NB4 (cell line): ENCODE measurements around the gene CYTH1.

Experiments used
- DNase-seq: peaks from one replicate; pipeline ENCODE4 v3.0.0; 2010; ENCODE audit warnings: low read depth
- H3K4me3 ChIP-seq: one replicate; pipeline ENCODE4 v1.5.1; 2011; ENCODE audit warnings: mild to moderate bottlenecking, low read depth, low read length, moderate library complexity
- MYC ChIP-seq: IDR thresholded peaks from 2 replicates; pipeline ENCODE4 v1.6.1; 2011; ENCODE audit warnings: low read depth, low read length
- POLR2A ChIP-seq: IDR thresholded peaks from 2 replicates; pipeline ENCODE4 v1.6.1; 2011; ENCODE audit warnings: mild to moderate bottlenecking; ENCODE audit not compliant: insufficient read length; ENCODE audit errors: extremely low read depth
- TF ChIP-seq, protein P1 (sequence below): IDR thresholded peaks from one replicate; pipeline ENCODE4 v1.5.1; 2012; ENCODE audit warnings: low read depth, low read length
- TF ChIP-seq, protein P2 (sequence below): IDR thresholded peaks from 2 replicates; pipeline ENCODE4 v1.6.1; 2011; ENCODE audit warnings: low read depth, low read length

Gene CYTH1

DNA sequence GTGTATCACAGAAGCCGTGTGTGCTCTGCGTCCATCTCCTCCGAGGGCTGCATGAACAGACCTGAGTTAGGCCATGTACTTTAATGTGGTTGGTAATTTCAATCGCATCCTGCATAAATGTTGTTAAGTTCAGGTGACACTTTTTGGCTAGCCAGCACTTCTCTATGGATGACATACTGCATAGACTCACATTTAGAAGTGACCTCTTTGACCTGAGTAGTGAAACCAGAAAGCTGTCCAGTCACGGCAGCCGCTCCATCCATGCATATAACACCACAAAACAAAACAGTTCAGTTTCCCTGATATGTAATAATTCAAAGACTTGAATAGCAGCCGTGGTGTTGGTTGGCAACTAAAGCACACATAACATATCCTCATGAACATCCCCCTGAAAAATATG is 94.1 kb downstream of the CYTH1 start:
- DNase-seq = no peak
- TF ChIP-seq, protein P1, sequence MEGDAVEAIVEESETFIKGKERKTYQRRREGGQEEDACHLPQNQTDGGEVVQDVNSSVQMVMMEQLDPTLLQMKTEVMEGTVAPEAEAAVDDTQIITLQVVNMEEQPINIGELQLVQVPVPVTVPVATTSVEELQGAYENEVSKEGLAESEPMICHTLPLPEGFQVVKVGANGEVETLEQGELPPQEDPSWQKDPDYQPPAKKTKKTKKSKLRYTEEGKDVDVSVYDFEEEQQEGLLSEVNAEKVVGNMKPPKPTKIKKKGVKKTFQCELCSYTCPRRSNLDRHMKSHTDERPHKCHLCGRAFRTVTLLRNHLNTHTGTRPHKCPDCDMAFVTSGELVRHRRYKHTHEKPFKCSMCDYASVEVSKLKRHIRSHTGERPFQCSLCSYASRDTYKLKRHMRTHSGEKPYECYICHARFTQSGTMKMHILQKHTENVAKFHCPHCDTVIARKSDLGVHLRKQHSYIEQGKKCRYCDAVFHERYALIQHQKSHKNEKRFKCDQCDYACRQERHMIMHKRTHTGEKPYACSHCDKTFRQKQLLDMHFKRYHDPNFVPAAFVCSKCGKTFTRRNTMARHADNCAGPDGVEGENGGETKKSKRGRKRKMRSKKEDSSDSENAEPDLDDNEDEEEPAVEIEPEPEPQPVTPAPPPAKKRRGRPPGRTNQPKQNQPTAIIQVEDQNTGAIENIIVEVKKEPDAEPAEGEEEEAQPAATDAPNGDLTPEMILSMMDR = no peak
- TF ChIP-seq POLR2A (no peak), MYC (no peak)
- TF ChIP-seq, protein P2, sequence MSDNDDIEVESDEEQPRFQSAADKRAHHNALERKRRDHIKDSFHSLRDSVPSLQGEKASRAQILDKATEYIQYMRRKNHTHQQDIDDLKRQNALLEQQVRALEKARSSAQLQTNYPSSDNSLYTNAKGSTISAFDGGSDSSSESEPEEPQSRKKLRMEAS = no peak
- no peak overlapping the region for H3K4me3 ChIP-seq

DNA sequence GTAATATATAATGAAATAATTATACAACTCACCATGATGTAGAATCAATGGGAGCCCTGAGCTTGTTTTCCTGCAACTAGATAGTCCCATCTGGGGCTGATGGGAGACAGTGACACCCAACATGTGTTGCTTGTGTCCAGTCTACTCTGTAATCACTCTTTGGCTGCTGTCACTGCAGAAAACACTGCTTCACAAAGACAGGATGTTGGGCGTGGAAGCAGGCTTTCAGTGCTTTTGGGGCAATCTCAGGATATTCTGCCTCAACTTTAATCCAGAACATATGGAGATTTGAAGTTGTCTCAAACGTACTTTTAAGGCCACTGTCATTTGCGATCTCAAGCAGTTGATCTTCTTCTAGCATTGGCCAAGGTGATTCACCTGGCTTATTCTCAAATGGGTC is 94.9 kb downstream of the CYTH1 start:
- TF ChIP-seq MYC (no peak), POLR2A (no peak)
- TF ChIP-seq, protein P1 = no peak
- TF ChIP-seq, protein P2 = no peak
- no peak overlapping the region for H3K4me3 ChIP-seq
- DNase-seq = no peak

DNA sequence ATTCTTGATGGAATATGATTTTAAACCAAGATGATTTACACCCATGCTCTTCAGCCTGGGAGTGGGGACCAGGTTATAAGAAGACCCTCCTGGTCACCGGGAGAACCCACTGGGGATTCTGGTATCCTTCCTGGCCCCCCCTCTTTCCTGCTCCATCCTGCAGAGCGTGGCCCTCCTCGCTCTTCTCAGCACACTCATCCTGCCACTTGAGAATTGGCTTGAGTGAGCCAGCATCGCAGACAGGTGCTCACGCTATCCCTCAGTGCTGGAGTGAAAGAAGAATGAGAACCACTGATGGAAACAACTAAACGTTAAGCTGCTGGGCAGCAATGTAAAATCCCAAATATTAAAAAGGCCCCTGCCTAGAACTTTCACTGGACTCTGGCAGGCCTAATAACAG is 98.0 kb downstream of the CYTH1 start:
- no peak overlapping the region for H3K4me3 ChIP-seq
- no peak for DNase-seq
- TF ChIP-seq, protein P2 = no peak
- TF ChIP-seq POLR2A = no peak
- TF ChIP-seq MYC = no peak
- TF ChIP-seq, protein P1 = no peak

DNA sequence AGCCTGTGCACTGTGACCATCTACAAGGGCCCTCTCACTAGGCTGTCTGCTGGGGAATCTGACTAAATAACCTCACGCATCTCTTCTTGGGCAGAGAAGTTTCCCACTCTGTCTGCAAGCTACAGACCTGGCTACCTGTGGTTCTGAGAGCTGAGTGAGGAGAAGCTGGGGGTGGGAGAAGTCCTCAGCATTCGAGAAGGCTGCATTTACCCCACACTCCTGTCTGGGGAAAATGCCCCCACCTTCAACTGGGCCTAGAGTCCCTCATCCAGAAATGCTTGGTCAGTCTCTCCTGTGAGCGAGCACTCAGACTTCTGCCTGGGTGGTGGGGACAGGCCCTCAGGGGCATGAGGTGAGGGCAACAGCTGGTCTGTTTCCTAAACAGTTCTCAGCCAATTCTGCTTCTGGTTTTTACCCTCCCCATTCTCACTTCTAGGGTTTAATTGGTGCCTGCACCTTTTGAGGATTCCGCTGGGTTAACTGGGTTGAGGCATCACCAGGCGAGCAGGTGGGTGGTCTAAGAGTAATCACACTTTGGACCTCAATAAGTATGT is 98.6 kb downstream of the CYTH1 start:
- no peak overlapping the region for H3K4me3 ChIP-seq
- TF ChIP-seq MYC (no peak), POLR2A (no peak)
- TF ChIP-seq, protein P2 = no peak
- TF ChIP-seq, protein P1 = no peak
- no peak for DNase-seq

DNA sequence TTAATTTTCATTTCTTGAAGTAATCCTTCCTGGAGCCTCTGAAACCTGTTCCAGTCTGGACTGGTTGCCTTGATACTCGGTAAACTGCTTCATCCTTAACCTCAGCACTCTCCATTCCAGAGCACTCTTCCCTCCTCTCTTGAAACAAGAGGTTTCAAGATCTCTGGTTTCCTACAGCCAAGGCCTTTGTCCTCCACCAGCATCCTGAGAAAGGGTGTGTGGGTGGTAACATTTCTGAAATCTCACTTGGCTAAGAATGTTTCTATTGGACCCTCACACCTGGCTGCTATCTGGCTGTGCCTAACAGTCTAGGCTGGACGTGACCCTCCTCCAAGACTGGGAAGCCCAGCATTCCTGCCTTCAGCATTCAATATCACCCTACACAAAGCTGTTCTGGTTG is 99.7 kb downstream of the CYTH1 start:
- DNase-seq = no peak
- no peak for TF ChIP-seq POLR2A
- TF ChIP-seq, protein P2 = no peak
- TF ChIP-seq, protein P1 = no peak
- no peak for TF ChIP-seq MYC
- H3K4me3 ChIP-seq = no peak overlapping the region

DNA sequence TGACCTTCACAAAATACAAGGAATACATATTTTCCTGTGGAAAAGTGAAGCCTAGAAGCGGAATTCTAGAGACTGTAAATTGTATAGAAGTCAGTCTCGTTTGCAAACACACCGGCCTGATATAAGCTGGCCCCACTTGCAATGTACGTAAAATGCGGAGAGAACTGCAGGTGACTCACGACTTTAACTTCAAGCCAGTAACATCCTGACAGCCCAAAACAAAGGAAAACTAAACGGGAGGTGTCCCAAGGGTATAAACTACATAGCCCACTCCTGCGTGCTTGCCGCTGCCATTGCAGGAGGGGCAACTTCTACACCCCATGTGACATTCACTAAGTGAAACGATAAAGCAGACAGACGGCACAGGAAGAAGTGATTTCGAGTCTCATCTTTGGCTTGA is 101.6 kb downstream of the CYTH1 start:
- H3K4me3 ChIP-seq = no peak overlapping the region
- TF ChIP-seq, protein P2 = no peak
- no peak for TF ChIP-seq POLR2A
- no peak for TF ChIP-seq MYC
- TF ChIP-seq, protein P1 = no peak
- no peak for DNase-seq
